SK-N-SH treated with all-trans-retinoic acid at 6 μM for 48 hours (cell line): Measurements from ENCODE around the gene BRICD5.

ENCODE experiments used
- ARNTL ChIP-seq: fragments of 450-650 bp; formaldehyde crosslinking; IDR thresholded peaks from 2 replicates; pipeline ENCODE4 v1.5.0; 2020; ENCODE audit warnings: low read depth, mild to moderate bottlenecking, moderate library complexity, borderline replicate concordance
- BACH2 ChIP-seq: fragments of 250-450 bp; sonication (Bioruptor Pico); IDR thresholded peaks from 2 replicates; pipeline ENCODE4 v1.9.0; 2021; ENCODE audit warnings: mild to moderate bottlenecking, borderline replicate concordance
- ESRRG ChIP-seq: fragments of 250-450 bp; sonication (Bioruptor Pico); IDR thresholded peaks from 2 replicates; pipeline ENCODE4 v1.6.1; 2021; ENCODE audit warnings: mild to moderate bottlenecking
- ISL1 ChIP-seq: fragments of 250-450 bp; sonication (Bioruptor Pico); IDR thresholded peaks from 2 replicates; pipeline ENCODE4 v2.1.2; 2022; ENCODE audit warnings: mild to moderate bottlenecking, moderate library complexity
- OSR1 ChIP-seq: fragments of 250-450 bp; sonication (Bioruptor Pico); IDR thresholded peaks from 2 replicates; pipeline ENCODE4 v1.8.0; 2022; ENCODE audit warnings: moderate library complexity, mild to moderate bottlenecking, inconsistent platforms
- PPARA ChIP-seq: fragments of 250-450 bp; sonication (Bioruptor Pico); IDR thresholded peaks from 2 replicates; pipeline ENCODE4 v1.5.0; 2020; ENCODE audit warnings: mild to moderate bottlenecking, borderline replicate concordance
- RARB ChIP-seq: fragments of 250-450 bp; sonication (Bioruptor Pico); IDR thresholded peaks from 2 replicates; pipeline ENCODE4 v1.8.0; 2021; ENCODE audit warnings: mild to moderate bottlenecking, moderate library complexity
- ZFP3 ChIP-seq: fragments of 250-450 bp; sonication (Bioruptor Pico); IDR thresholded peaks from 2 replicates; pipeline ENCODE4 v1.5.0; 2020; ENCODE audit warnings: mild to moderate bottlenecking, moderate library complexity
- ZNF565 ChIP-seq: fragments of 450-650 bp; formaldehyde crosslinking; conservative IDR thresholded peaks from 2 replicates; pipeline ENCODE4 v1.5.0; 2020; ENCODE audit warnings: low read depth, mild to moderate bottlenecking, moderate library complexity
- ZNF8 ChIP-seq: fragments of 450-650 bp; formaldehyde crosslinking; IDR thresholded peaks from 2 replicates; pipeline ENCODE4 v1.5.0; 2020; ENCODE audit warnings: mild to moderate bottlenecking, moderate library complexity
- TF ChIP-seq, protein P1 (sequence below): fragments of 250-450 bp; sonication (Bioruptor Pico); IDR thresholded peaks from 2 replicates; pipeline ENCODE4 v1.8.0; 2020; ENCODE audit warnings: mild to moderate bottlenecking, moderate library complexity, borderline replicate concordance
- TF ChIP-seq, protein P2 (sequence below): fragments of 250-450 bp; sonication (Bioruptor Pico); IDR thresholded peaks from 2 replicates; pipeline ENCODE4 v1.8.0; 2021; ENCODE audit warnings: low read depth, mild to moderate bottlenecking, moderate library complexity, borderline replicate concordance
- TF ChIP-seq, protein P3 (sequence below): fragments of 250-450 bp; sonication (Bioruptor Pico); IDR thresholded peaks from 2 replicates; pipeline ENCODE4 v1.5.1; 2020; ENCODE audit warnings: low read depth, mild to moderate bottlenecking, moderate library complexity
- TF ChIP-seq, protein P4 (sequence below): fragments of 250-450 bp; sonication (Bioruptor Pico); IDR thresholded peaks from 2 replicates; pipeline ENCODE4 v1.5.1; 2021; ENCODE audit warnings: mild to moderate bottlenecking, moderate library complexity

DNA sequence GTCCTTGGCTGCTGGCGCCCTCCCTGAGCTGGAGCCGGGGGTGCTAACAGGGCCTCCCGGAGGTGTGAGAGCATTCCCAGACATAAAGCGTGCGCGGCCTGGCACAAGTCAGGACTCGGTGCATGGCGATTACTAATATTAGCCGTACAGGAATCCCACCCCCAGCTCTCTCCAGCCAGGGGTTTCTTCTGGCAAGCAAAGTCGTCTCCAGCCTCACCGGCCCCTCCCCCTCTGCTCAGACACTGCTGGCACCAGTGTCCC is 19.3 kb downstream of the BRICD5 start:
- TF ChIP-seq ISL1 (CRISPR knock-in tag) (no peak), ZNF8 (CRISPR knock-in tag) (no peak), PPARA (CRISPR knock-in tag) (no peak), ZNF565 (CRISPR knock-in tag) (no peak), RARB (CRISPR knock-in tag) (no peak), ARNTL (CRISPR knock-in tag) (no peak), ZFP3 (no peak), OSR1 (no peak), BACH2 (CRISPR knock-in tag) (no peak), ESRRG (CRISPR knock-in tag) (no peak)
- TF ChIP-seq, protein P1, sequence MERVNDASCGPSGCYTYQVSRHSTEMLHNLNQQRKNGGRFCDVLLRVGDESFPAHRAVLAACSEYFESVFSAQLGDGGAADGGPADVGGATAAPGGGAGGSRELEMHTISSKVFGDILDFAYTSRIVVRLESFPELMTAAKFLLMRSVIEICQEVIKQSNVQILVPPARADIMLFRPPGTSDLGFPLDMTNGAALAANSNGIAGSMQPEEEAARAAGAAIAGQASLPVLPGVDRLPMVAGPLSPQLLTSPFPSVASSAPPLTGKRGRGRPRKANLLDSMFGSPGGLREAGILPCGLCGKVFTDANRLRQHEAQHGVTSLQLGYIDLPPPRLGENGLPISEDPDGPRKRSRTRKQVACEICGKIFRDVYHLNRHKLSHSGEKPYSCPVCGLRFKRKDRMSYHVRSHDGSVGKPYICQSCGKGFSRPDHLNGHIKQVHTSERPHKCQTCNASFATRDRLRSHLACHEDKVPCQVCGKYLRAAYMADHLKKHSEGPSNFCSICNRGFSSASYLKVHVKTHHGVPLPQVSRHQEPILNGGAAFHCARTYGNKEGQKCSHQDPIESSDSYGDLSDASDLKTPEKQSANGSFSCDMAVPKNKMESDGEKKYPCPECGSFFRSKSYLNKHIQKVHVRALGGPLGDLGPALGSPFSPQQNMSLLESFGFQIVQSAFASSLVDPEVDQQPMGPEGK (CRISPR knock-in tag) = no peak
- TF ChIP-seq, protein P2, sequence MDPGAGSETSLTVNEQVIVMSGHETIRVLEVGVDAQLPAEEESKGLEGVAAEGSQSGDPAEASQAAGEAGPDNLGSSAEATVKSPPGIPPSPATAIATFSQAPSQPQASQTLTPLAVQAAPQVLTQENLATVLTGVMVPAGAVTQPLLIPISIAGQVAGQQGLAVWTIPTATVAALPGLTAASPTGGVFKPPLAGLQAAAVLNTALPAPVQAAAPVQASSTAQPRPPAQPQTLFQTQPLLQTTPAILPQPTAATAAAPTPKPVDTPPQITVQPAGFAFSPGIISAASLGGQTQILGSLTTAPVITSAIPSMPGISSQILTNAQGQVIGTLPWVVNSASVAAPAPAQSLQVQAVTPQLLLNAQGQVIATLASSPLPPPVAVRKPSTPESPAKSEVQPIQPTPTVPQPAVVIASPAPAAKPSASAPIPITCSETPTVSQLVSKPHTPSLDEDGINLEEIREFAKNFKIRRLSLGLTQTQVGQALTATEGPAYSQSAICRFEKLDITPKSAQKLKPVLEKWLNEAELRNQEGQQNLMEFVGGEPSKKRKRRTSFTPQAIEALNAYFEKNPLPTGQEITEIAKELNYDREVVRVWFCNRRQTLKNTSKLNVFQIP = no peak
- TF ChIP-seq, protein P3, sequence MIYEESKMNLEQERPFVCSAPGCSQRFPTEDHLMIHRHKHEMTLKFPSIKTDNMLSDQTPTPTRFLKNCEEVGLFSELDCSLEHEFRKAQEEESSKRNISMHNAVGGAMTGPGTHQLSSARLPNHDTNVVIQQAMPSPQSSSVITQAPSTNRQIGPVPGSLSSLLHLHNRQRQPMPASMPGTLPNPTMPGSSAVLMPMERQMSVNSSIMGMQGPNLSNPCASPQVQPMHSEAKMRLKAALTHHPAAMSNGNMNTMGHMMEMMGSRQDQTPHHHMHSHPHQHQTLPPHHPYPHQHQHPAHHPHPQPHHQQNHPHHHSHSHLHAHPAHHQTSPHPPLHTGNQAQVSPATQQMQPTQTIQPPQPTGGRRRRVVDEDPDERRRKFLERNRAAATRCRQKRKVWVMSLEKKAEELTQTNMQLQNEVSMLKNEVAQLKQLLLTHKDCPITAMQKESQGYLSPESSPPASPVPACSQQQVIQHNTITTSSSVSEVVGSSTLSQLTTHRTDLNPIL (CRISPR knock-in tag) = no peak
- TF ChIP-seq, protein P4, sequence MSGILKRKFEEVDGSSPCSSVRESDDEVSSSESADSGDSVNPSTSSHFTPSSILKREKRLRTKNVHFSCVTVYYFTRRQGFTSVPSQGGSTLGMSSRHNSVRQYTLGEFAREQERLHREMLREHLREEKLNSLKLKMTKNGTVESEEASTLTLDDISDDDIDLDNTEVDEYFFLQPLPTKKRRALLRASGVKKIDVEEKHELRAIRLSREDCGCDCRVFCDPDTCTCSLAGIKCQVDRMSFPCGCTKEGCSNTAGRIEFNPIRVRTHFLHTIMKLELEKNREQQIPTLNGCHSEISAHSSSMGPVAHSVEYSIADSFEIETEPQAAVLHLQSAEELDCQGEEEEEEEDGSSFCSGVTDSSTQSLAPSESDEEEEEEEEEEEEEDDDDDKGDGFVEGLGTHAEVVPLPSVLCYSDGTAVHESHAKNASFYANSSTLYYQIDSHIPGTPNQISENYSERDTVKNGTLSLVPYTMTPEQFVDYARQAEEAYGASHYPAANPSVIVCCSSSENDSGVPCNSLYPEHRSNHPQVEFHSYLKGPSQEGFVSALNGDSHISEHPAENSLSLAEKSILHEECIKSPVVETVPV (CRISPR knock-in tag) = no peak
